OCI-LY1 (cell line): ENCODE data around the gene DNLZ.

Experiments
- CTCF ChIP-seq: fragments of 200-600 bp; sonication (generic), shearing (Covaris generic); IDR thresholded peaks from 2 replicates; pipeline ENCODE4 v1.5.1; 2017; ENCODE audit warnings: mild to moderate bottlenecking, antibody characterized with exemption, low read length, moderate library complexity, mixed read lengths
- EZH2 ChIP-seq: fragments of 200-600 bp; sonication (generic), shearing (Covaris generic); IDR thresholded peaks from 2 replicates; pipeline ENCODE4 v1.8.0; 2017; ENCODE audit warnings: borderline replicate concordance, mixed run types, mild to moderate bottlenecking, antibody characterized with exemption, low read length, moderate library complexity, mixed read lengths

GRCh38 chr9:136339173-136339957, 24.2 kb downstream of the DNLZ start:
- peak; percentile 97 for TF ChIP-seq CTCF
- TF ChIP-seq EZH2: no peak
